HG03521 (cell line): ENCODE data around the gene GTF2F2.

Experiments
- ATAC-seq: cut with Tn5 transposase; IDR thresholded peaks from one replicate; pipeline ENCODE4 v1.9.1; 2021; ENCODE audit warnings: mild to moderate bottlenecking, moderate library complexity; ENCODE audit not compliant: unreplicated experiment

GTF2F2 gene

DNA sequence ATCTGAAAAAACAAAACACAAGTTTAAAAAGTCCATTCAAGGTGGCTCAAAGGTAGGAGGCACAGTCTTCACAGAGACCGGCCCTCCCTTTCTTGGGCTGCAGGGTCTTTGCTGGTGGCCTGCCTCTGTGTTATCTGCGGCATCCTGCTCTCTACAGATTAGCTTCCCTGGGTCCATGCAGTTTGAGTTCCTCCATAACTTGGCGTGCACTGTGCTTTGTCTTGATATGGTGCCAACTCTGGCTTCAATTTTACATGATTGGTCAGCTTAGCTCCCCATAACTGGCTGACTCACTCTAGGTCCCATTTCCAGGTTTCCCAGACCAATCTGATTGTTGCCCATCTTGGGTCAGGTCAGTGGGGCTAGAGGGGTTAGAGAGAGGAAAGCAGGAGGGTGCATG is 178.9 kb downstream of the GTF2F2 start:
- ATAC-seq = no peak

DNA sequence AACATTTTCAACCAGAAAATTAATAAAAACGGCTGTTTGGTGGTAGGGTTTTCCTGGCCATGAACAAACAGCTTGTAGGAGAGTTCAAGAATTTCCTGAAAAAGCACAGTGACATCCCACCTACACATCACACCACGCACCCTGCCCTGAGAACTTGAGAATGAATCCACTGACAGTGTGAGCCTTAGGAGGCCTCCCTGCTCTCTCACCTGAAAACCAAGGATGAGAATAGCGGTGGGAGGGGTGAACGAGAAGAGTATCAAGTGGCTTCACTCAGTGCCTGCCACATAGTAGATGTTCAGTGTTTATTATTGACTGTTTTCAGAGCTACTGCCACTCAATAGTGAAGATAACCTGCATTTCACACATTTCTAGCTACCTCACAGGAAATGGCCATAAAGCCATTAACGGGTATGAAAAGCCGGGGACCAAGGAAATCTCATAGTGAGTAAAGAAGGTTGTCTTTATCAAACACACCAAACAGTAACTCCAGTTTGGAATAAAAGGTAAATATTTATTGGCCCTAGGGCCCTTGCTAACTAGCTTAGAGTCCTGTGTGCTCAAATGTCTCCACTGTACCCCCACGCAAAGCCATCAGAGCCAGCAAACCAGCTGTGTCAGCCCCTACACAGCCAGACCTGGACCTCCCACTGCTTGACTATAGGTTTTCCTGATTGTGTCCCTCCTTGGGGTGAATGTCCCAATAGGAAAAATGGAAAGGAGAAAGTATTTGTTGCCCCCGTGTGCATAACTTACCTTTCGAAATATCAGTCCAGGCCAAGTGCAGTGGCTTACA is 180.1 kb downstream of the GTF2F2 start:
- no peak for ATAC-seq

DNA sequence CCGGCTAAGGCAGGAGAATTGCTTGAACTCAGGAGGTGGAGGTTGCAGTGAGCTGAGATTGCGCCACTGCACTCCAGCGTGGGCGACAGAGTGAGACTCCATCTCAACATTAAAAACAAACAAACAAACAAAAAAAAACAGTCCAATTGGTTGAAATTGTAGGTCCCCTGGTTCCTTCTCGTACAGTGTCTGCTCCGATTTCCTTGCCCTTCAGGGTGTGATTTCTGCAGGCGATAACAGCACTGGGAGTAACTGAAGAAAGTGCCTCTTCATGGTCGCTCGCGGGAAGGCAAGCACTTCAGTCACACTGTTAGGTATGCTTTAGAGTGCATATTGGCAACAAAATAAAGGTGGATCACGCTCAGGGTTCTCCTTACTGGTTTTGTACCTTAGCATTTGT is 181.0 kb downstream of the GTF2F2 start:
- ATAC-seq = no peak

DNA sequence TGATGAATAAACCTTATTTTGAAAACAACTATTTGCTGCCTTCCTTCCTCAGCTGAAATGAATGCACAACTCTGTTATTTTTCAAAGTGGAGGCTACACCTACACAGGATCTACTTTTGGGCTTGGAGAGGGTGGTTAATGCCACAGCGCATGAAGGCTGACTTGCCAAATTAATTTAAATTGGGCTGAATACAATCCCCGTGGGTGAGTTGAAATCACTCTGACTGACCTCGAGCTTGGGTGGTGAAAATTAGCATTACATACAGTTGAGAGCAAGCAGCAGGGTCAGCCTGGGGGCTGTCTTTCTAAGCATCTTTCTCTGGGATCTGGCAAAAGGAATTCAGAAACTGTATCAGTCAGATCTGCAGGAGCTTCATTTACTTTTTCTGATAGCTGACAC is 182.2 kb downstream of the GTF2F2 start:
- ATAC-seq = no peak

DNA sequence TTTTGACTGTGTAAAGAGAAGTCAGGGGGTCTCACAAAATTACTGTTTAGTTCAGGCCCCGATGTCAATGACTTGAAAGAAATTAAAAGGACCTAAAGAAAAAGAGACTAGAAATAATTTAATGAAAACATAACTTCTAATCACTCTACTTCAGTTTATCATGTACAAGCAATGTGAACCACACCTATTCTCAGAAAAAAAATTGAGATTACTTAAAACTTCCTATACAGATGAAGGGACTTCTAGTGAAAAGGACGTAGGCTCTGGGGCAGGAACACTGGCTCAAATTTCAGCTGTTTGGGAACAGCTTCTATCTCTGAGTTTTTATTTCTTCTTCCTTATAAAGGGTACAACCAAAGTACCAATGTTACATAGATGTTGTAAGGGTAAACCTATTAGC is 182.7 kb downstream of the GTF2F2 start:
- ATAC-seq = no peak

DNA sequence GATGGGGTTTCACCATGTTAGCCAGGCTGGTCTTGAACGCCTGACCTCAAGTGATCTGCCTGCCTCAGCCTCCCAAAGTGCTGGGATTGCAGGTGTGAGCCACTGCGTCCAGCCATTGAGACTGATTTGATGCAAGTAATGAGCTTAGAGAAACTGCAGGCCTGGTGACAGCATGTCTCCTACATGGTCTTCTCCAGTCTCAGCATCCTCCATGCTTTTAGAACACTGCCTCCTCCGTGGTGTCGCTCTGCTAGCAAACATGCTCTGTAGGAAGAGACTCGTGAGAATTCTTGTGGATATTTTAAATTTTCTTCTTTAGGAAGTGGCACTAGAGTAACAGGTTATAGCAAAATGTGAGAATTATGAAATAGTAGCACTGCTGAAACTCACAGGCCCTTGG is 183.6 kb downstream of the GTF2F2 start:
- ATAC-seq = no peak

DNA sequence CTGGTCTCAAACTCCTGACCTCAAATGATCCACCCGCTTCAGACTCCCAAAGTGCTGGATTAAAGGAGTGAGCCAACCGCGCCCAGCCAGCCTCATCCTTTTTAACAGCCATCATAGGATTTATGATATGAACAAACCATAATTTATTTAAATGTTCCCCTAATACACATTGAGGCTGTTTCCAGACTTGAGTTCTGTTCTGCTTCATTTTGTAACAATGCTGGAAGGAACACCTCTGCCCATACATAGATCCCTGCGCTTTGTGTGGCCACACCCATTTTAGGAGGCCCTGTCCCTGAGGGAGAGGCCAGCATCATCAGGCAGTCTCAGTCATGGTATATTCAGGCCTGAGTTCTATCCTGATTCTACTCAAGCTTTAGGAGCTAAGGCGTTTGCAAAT is 184.8 kb downstream of the GTF2F2 start:
- no peak for ATAC-seq

DNA sequence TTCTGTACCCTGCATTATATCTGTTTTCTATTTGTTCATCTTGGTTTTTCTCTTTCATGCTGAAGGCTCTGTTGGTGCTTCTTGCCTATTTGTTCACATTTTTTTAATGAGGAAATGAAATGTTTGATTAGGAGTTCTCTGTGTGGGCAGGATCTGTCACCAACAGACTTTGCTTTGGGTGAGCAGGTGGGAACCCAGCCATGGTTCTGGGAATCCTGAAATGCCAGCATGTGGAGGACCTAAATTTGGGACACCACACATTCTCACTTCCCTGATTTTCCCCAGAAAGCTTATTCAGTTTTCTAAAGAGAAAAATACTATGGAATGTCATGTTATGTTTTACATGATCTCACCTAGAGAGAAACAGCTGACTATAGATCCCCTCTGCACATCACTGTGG is 186.7 kb downstream of the GTF2F2 start:
- no peak for ATAC-seq

DNA sequence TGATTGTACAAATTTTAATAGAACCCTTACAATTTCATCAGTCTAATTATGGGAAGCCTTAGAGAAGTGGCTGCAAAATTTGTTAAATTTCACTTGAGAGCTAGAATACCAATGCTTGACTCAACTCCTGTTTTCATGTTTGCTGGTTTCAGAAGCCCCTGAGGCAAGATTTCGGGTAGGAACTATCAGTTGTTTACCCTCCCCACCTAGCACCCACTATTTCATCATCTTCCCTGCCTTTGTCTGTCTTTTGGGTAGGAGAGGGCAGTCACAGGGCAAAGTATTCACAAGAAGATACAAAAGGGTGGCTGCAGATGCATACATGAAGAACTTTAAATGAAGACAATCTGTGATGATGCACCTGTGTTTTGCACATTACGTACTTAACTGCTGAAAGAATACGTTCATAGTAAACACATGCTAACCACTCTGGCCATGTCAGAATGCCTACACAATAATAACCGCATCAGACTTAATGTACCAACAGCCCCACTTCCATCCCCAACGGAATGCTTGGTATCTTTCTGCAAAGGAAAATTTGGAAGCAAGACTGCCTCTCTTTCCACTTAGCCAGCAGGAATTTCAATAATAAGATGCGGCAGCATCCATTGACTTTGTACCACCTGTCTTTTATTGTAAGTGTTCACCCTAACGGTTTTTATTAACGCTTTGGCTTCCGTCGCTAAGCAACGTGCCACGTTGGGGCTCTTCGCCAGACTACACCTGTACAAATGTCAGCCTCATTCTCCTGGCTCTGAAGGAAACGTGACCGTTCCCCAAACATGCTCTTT is 190.2 kb downstream of the GTF2F2 start:
- no peak for ATAC-seq

DNA sequence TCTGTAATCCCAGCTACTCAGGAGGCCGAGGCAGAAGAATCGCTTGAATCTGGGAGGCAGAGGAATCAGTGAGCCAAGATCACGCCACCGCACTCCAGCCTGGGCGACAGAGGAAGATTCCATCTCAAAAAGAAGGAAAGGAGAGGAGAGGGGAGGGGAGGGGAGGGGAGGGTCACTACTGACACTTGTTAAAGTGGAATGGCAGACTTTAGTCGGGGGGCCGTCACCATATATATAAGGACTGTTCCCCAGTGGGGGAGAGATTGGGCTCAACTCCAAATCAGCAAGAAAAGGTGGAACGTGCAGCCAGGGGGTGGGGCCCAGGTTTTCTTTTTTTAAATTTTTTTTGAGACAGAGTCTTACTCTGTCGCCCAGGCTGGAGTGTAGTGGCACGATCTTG is 194.5 kb downstream of the GTF2F2 start:
- ATAC-seq = no peak

DNA sequence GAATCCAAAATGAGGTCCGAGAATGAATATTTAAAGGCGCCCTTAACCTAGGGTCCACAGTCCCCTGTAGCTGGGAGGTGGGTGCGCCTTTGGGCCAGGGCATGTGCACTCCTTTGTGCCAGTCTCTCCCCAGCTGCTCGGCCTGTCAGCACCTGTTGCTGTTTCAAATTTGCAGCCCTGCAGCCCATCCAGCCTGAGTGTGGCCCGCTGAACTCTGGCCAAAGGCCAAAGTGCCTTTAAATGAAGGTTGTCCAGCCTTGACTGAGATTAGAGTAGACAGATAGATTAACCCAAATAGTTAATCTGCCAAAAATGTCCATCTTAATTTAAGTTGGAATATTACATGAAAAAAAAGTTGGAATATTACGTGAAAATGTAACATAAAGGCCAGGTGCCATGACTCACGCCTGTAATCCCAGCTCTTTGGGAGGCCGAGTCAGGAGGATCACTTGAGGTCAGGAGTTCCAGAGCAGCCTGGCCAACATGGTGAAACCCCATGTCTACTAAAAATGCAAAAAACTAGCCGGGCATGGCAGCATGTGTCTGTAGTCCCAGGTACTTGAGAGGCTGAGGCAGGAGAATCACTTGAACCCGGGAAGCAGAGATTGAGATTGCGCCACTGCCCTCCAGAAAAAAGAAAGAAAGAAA is 195.3 kb downstream of the GTF2F2 start:
- ATAC-seq = no peak

DNA sequence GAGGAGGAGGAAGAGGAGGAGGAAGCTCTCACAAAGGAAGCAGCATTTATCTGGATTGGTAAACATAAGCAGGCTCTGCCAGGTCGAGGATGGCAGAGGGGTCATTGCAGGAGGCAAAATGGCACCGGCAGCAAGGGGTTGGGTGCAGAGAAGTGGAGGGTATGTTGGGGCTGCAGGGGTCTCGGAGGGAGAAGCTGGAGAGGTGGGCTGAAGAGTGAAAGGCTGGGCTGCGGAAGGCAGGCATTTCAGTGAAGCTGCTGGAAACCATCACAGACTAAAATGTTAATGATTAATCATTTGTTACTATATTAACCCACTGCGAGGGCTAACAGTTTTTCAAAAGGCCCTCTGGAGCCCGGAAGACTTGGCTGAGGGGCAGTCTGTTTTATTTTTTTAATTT is 196.0 kb downstream of the GTF2F2 start:
- no peak for ATAC-seq

DNA sequence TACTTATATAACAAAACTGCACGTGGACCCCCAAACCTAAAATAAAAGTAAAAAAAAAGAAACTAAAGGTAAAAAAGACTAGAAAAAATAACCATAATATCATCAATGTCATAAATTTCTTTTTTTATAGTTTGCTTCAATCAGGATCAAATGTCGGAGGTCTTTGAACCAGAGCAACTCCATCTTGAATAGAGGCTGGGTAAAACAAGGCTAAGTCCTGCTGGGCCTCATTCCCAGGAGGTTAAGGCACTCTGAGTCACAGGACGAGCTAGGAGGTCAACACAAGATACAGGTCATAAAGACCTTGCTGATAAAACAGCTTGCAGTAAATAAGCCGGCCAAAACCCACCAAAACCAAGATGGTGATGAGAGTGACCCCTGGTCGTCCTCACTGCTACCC is 196.7 kb downstream of the GTF2F2 start:
- ATAC-seq = no peak

DNA sequence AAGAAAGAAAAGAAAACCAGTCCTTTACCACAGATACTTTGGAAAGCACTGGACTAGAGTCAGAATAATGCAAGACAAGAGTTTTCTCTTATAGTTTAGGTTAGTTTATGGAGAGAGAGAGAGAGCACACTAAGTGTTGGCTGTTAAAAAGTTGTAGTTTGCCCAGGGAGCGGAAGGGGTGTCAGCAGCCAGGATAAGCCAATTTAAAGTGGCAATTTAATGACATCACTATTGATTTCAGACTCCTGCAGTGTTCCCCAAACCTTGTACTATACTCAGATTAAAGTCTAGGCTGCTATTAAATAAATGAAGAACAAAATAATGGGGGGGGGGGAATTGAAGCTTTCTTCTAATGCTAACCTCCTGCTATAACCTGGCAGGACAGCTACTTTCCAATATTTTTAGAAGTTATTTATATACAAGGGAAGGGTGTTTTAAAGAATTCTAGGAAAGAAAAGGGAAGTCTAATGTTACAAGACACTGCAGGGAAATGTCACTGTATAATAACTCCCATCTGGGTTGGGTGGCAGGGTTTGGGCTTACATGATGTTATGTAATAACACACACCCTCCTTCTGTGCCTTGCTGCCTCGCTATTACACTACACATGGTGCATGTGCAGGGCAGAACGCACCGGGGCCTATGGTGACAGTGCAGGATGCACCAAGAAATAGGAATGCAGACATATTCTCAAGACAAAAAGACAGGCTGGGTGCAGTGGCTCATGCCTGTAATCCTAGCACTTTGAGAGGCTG is 200.7 kb downstream of the GTF2F2 start:
- no peak for ATAC-seq

DNA sequence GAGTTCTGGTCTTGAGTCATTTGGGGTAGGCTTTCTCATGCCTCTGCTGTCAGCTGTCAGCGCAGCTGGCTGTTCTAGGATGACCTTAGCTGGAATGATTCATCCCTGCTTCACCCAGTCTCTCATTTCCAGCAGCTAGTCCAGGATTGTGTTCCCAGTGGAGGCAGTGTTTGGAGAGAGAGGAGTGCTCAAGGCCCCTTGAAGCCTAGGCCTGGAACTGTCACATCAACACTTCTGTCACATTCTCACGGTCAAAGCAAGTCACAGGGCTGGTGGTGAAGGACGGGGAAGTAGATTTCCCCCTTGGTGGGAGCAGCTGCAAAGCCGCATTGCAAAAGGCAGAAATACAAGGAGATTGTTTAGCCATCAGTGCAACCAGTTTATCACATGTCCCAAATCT is 205.5 kb downstream of the GTF2F2 start:
- no peak for ATAC-seq

DNA sequence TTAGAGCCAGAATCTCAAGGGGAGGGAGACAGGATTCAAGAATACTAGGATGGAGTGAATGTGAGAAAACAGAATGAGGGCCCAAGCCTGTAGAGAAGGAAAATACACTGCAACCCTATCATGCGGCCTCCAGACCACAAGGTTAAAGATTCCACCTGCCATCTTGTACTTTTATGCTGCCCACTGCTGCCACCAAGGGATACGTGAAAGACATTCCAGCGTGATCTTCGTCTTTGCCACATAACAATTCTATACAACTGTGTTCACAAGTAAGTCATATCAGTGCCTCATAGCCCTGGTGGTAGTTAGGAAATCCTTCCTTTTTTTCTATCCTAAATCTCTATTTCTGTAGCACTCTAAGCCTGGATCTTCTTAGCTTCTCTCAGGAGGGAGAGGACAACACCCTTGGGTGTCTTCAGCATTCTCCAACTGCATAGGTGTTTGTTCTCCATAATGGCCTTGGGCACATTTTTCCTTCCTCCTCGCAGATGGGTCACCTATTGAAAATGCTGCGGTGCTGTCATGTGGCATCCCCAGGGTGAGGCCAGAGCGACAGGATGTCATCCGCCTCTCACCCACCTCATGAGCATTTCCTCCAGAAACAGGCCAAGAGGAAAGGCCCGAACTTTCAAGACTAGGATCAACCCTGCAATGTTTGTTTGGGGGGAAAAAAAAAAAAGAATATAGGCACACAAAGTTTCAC is 207.1 kb downstream of the GTF2F2 start:
- no peak for ATAC-seq

DNA sequence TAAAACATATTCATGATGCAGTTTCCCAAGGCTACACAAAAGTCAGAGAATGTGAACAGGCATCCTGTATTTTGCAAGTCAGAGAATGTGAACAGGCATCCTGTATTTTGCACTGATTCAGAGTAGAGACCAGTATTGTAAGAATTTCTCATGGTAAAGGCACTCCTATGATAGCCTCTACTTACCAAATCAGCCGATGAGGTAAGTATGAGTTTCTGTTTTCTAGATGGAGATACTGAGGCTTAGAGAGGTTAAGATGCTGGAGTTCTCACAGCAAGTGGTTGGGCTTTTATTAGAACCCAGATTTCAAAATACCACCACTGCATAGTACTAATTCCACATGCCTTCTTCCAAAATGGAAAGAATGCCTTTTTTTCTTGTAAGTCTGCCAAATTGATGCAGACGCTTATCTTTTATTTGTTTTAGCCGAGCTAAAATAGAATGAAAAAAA is 208.4 kb downstream of the GTF2F2 start:
- ATAC-seq = no peak

DNA sequence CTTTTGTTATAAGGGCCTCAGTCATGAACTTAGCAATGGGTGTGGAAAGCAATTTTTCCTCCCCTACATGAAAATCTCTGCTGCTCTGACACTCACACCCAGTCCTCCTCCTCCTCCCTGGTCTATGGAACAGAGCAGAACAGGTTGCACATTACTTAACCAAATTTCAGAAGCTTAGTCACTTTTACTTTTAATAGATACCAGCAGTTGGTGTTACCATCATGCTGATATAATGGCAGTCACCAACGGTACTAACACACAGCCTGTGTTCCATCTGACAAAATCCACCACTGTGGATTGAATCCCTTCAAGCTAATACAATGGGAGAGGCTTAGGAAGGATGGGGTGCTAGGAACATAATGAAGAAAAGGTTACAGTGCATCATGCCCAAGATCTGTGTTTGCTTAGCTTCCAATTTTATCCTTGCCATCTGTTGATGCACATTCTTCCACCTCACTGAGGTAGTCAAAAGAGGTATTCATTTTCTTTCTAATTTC is 210.9 kb downstream of the GTF2F2 start:
- no peak for ATAC-seq

DNA sequence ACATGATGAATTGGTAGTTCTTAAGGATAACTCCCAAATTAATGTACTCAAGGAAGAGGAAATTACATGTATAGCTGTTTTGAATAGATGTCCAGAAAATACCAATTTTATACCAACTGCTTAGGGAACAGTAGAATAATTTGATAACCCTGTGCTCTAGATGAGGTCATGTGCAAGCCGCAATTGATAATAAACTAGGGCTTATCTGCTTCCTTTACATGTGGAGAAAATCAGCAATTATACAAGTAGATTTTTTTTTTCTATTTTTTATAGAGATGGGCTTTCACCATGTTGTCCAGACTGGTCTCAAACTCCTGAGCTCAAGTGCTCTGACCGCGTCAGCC is 211.4 kb downstream of the GTF2F2 start:
- no peak for ATAC-seq

DNA sequence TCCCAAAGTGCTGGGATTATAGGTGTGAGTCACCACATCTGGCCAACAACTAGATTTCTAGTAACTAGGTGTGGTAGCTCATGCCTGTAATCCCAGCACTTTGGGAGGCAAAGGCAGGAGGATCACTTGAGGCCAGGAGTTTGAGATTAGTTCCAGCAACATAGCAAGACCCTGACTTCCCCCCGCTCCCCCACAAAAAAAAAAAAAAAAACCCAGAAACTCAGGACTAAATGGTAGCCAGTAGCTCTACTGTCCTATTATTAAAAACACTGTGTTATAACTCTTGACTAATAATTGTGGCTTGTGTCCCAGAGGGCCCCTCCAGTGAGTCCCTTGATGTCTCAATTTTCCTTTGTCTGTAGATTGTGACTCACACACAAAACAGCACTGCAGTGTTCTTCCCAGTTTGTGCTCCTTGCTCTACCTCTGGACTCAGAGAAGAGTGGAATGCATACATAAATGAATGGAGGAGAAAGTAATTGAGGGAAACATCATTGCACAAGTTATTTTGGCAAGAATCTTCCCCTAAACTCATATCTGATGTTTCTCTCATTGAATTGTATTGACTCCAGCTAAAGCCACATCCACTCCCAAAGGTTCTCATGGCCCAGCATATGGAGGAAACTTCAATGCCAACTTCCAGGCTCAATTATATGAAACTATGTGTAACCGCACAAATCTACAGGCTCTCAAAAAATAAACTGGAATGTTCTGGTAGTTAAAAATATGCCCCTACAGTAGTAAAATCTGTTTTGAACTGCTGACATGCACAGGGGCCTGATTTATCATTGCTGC is 211.9 kb downstream of the GTF2F2 start:
- ATAC-seq = no peak
